ENCODE results near the gene P3H1. TPM values are rescaled to one million over a fixed set of nuclear protein-coding genes. Genes with fewer than 3 reads are reported as not detected.

The P3H1 gene
- total RNA-seq, 1 experiment from 2014 or later, result 28.3 TPM

- H4K20me1 ChIP-seq (ENCODE audit: low read length), result no peaks in the 10 kb centered on the region
- DNase-seq (no peak), ATAC-seq (no peak)
- H3K27me3 ChIP-seq (ENCODE audit: low read length), result no peaks in the 10 kb centered on the region
- H2AFZ ChIP-seq (ENCODE audit: low read length), result no peak overlapping the region
- H3K9me2 ChIP-seq (replicated peaks; ENCODE audit: low read length), result no peaks in the 10 kb centered on the region
- H3K79me2 ChIP-seq (ENCODE audit: low read length), result no peaks in the 10 kb centered on the region
- no peak overlapping the region for H3K4me2 ChIP-seq (ENCODE audit: low read length)
- CTCF ChIA-PET, result no interaction called here
- POLR2A ChIA-PET (ENCODE audit: unreplicated experiment), result no interaction called here
- peaks cover 6% of the 10 kb centered on the region; the same call in 1 of the 2 replicates for H3K36me3 ChIP-seq (ENCODE audit: low read depth, low read length)
- intact Hi-C loops (cut with micrococcal nuclease), result no loop called here
- no peaks in the 10 kb centered on the region for H3F3A ChIP-seq (ENCODE audit: low read length, unreplicated experiment)
- TF ChIP-seq CTCF (conservative IDR thresholded peaks at IDR 0.05; ENCODE audit: low read depth, low read length) (no peak; the same call in 1 of the 2 replicates), EZH2 (IDR thresholded peaks at IDR 0.05; ENCODE audit: low read length, unreplicated experiment) (no peak), EZH2phosphoT487 (IDR thresholded peaks at IDR 0.05; ENCODE audit: borderline replicate concordance, low read length) (no peak)
- H3K27ac ChIP-seq (ENCODE audit: low read length), result no peak overlapping the region
- H3K9ac ChIP-seq (ENCODE audit: low read length), result no peak overlapping the region
- H3K4me1 ChIP-seq (ENCODE audit: insufficient read depth, low read length), result no peaks in the 10 kb centered on the region
- BruUV-seq (replicated peaks), result no TSS peak
- no peaks in the 10 kb centered on the region for H3K9me3 ChIP-seq (ENCODE audit: low read length)
- H3K4me3 ChIP-seq (ENCODE audit: low read length), result no peak overlapping the region
Measured at GRCh38 chr1:42759114-42759513, 7.7 kb downstream of the P3H1 start.

GRCh38 chr1:42758641-42759040 lies 8.2 kb downstream of the P3H1 start:
- Histone ChIP-seq H3K9me3 (ENCODE audit: low read length) (no peaks in the 10 kb centered on the region), H3F3A (ENCODE audit: low read length, unreplicated experiment) (no peaks in the 10 kb centered on the region), H3K9ac (ENCODE audit: low read length) (no peak overlapping the region), H3K9me2 (replicated peaks; ENCODE audit: low read length) (no peaks in the 10 kb centered on the region), H3K4me2 (ENCODE audit: low read length) (no peak overlapping the region), H3K79me2 (ENCODE audit: low read length) (no peaks in the 10 kb centered on the region), H3K4me1 (ENCODE audit: insufficient read depth, low read length) (no peaks in the 10 kb centered on the region), H3K4me3 (ENCODE audit: low read length) (no peak overlapping the region), H4K20me1 (ENCODE audit: low read length) (no peaks in the 10 kb centered on the region), H3K27ac (ENCODE audit: low read length) (no peak overlapping the region), H2AFZ (ENCODE audit: low read length) (no peak overlapping the region), H3K36me3 (ENCODE audit: low read depth, low read length) (peaks cover 6% of the 10 kb centered on the region; the same call in 1 of the 2 replicates), H3K27me3 (ENCODE audit: low read length) (no peaks in the 10 kb centered on the region)
- DNase-seq, result no peak
- TF ChIP-seq CTCF (conservative IDR thresholded peaks at IDR 0.05; ENCODE audit: low read depth, low read length) (no peak), EZH2phosphoT487 (IDR thresholded peaks at IDR 0.05; ENCODE audit: borderline replicate concordance, low read length) (no peak), EZH2 (IDR thresholded peaks at IDR 0.05; ENCODE audit: low read length, unreplicated experiment) (no peak)
- POLR2A ChIA-PET (ENCODE audit: unreplicated experiment), result no interaction called here
- CTCF ChIA-PET, result no interaction called here
- BruUV-seq (replicated peaks), result no TSS peak
- no peak for ATAC-seq
- intact Hi-C loops (cut with micrococcal nuclease), result no loop called here

DNA sequence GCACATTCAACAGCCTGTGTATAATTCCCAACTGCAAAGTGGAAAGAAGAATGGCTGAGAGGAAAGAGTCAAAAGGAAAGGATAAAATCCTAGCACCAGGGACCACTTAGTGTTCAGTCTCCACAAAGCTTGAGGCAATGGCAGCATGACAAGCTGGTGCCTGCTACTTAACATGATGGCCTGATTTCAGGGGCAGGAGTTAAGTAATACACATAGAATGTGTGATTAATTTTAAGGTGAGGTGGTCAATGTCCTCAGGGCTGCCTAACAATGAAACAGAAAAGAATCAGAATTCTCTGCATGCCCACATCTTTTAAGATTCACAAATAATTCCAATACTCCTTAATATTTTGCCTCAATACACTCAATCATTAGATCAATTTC lies 8.9 kb downstream of the P3H1 start:
- no peak overlapping the region for H3K9ac ChIP-seq (ENCODE audit: low read length)
- no peaks in the 10 kb centered on the region for H3K4me1 ChIP-seq (ENCODE audit: insufficient read depth, low read length)
- H2AFZ ChIP-seq (ENCODE audit: low read length), result no peak overlapping the region
- intact Hi-C loops (cut with micrococcal nuclease), result no loop called here
- no peaks in the 10 kb centered on the region for H3F3A ChIP-seq (ENCODE audit: low read length, unreplicated experiment)
- H3K27me3 ChIP-seq (ENCODE audit: low read length), result no peaks in the 10 kb centered on the region
- H3K36me3 ChIP-seq (ENCODE audit: low read depth, low read length), result peaks cover 6% of the 10 kb centered on the region; the same call in 1 of the 2 replicates
- ChIA-PET CTCF (no interaction called here), POLR2A (ENCODE audit: unreplicated experiment) (no interaction called here)
- H3K9me2 ChIP-seq (replicated peaks; ENCODE audit: low read length), result no peaks in the 10 kb centered on the region
- no peak for DNase-seq
- H3K79me2 ChIP-seq (ENCODE audit: low read length), result no peaks in the 10 kb centered on the region
- H3K27ac ChIP-seq (ENCODE audit: low read length), result no peak overlapping the region
- TF ChIP-seq EZH2phosphoT487 (IDR thresholded peaks at IDR 0.05; ENCODE audit: borderline replicate concordance, low read length) (no peak), CTCF (conservative IDR thresholded peaks at IDR 0.05; ENCODE audit: low read depth, low read length) (no peak), EZH2 (IDR thresholded peaks at IDR 0.05; ENCODE audit: low read length, unreplicated experiment) (no peak)
- H3K4me2 ChIP-seq (ENCODE audit: low read length), result no peak overlapping the region
- no peak overlapping the region for H3K4me3 ChIP-seq (ENCODE audit: low read length)
- ATAC-seq, result no peak
- no peaks in the 10 kb centered on the region for H3K9me3 ChIP-seq (ENCODE audit: low read length)
- H4K20me1 ChIP-seq (ENCODE audit: low read length), result no peaks in the 10 kb centered on the region
- no TSS peak for BruUV-seq (replicated peaks)
